HG02970 (cell line): ENCODE data around the gene CEPT1.
"Not testable (repeated sequence)": the region's sequence is repeated elsewhere in the genome, so short reads cannot be mapped to it uniquely, and the experiment has no call there.

ENCODE experiments used
- ATAC-seq: cut with Tn5 transposase; IDR thresholded peaks from one replicate; pipeline ENCODE4 v1.9.1; 2021; ENCODE audit warnings: mild to moderate bottlenecking, moderate library complexity, moderate number of reproducible peaks; ENCODE audit not compliant: unreplicated experiment, low FRiP score

Gene CEPT1

DNA sequence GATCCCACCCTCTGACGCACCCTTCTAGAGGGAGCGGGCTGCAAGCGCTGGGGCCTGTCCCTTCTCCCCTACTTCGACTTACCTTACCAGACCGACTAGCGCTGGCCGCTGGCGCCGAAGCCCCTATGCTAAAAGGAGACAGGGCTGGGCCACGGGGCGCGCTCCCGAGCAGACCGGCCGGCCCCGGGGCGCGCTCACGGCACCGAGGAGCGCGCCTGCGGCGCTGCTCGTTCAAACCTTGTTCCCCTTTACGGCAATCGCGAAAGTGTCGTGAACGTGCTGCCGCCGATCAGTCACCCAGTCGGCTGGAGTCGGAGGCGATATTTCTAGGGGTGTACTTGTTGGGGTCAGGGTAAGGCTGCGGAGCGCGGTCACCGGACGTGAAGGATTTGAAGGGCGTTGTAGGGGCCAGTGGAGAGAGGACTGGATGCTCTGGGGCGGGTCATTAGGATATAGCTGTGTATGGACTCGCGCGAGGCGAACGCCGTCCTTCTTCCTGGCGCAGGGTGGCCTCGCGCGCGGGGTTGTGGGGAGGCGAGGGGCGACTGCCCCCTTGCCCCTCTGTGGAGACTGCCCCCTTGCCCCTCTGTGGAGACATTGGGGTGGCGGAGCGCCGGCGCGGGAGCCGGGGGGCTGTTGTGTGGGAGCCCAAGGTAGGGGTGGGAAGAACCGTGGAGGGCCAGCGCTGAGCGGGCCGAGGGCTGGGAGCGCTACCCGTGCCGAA, at the start of gene CEPT1, which contains the start of gene DRAM2:
CEPT1 (plus strand) TSS at position 268 of the 724 bp plus-strand sequence. CDS start 7,492 bp downstream, outside the sequence.
DRAM2 (minus strand) TSS at position 138 of the 724 bp plus-strand sequence. CDS start 8,539 bp downstream, outside the sequence.
- ATAC-seq = peak; percentile 77

DNA sequence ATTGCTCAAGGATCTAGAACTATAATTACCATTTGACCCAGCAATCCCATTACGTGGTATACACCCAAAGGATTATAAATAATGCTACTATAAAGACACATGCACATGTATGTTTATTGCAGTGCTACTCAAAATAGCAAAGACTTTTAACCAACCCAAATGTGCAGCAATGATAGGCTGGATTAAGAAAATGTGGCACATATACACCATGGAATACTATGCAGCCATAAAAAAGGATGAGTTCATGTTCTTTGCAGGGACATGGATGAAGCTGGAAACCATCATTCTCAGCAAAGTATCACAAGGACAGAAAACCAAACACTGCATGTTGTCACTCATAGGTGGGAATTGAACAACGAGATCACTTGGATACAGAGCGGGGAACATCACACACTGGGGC, 44.6 kb upstream of the CEPT1 start:
- ATAC-seq = not testable (repeated sequence)

GRCh38 chr1:111097356-111098099, 42.5 kb upstream of the CEPT1 start:
- ATAC-seq = no peak

GRCh38 chr1:111099289-111099688, 40.7 kb upstream of the CEPT1 start:
- no peak for ATAC-seq

GRCh38 chr1:111101854-111102642, 38.0 kb upstream of the CEPT1 start:
- no peak for ATAC-seq

DNA sequence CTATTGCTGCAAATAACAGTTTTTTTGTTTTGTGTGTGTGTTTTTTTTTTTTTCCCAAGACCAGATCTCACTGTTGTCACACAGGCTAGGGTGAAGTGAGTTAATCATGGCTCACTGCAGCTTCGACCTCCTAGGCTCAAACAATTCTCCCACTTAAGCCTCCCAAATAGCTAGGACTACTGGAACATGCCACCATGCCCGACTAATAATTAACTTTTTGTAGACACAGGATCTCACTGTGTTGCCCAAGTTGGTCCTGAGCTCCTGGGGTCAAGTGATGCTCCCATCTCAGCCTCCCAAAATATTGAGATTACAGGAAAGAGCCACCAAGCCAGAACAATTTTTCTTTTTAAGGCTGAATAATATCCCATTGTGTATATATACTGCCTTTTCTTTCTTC, 35.0 kb upstream of the CEPT1 start:
- ATAC-seq = no peak

DNA sequence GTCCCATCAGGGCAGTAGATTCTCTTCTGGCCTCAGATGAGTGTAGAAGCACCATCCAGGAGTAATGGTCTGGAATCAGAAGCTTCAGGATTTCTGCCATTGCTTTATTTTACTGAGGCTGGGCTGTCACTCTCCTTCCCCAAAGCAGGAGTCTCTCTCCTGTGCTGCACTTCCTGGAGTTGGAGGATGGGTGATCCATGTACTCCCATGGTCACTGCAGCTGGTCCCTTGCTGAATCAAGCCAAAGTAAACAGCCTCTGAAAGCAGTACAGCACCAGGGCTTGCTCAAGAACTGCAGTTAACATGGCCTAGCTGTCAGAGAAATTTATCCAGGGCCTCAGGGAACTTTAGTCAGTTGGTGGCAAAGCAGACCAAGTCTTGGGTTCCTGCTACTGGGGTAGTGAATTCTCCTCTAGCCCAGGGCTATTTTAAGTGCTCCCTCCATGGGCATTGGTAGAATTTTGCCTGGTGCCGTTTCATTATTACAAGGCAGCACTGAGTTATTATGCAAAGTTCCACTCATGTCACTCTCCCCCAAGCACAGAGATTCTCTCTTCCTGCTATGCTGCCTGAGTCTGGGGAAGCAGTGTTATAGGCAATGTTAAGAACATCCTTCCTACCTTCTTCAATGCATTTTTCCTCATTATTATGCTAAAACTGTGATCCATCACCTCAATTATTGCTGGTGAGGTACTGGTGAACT, 29.7 kb upstream of the CEPT1 start:
- no peak for ATAC-seq

GRCh38 chr1:111116496-111116895, 23.5 kb upstream of the CEPT1 start:
- ATAC-seq = no peak

DNA sequence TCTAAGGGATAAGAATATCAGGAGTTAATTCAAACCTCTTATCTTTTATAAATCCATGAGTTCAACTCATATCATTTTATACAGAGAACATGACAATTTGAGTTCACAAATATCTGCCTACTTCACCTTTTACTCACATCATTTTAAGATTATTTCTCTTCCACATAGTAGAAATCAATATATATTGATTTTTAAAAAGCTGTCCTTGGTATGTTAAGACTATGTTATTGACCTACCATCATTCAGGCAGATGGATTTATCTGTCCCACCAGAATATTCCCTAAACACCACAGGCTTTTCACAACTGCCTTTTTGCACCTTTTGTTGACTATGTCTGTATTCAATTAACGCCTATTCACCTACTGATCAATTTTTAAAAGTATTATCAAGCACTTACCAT, 13.7 kb upstream of the CEPT1 start:
- no peak for ATAC-seq

GRCh38 chr1:111127923-111128643, 11.9 kb upstream of the CEPT1 start:
- ATAC-seq = peak; percentile 55

- no peak for ATAC-seq
Observed at GRCh38 chr1:111129376-111129775, 10.6 kb upstream of the CEPT1 start.

DNA sequence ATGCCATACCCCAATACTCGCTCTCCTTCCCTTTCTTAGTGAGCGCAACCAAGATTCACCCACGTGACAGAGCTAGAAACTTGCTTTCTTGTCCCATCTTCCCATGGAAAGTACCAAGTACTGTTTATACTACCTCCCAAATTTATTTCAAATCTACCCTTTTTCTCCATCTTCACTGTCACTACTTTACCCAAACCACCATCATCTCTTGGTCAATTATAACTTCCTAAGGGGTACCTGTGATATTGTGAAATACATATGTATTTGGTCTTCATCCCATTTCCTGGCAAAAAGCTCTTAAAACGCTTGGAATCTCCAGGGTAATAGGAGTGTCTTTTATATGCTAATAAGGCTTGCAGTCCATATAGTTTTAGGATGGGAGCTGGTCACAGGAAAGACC, 8.3 kb upstream of the CEPT1 start:
- no peak for ATAC-seq

DNA sequence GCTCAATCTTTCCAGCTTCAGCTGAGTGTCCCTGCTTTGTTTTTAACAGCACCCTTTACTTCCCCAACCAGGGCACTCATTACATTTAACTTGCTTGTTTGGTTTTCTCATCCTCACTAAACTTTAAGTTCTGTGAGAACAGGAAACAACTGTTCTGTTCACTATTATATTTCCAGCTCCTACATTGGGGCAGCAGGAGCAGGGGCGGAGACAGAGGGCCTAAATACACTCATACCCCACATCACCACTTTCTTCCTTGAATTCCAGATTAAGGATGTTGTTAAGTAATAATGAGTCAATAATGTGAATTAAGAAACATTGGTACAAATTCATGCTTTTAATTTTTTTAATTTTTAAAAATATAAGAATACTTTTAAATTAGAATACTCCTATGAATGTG, 6.2 kb upstream of the CEPT1 start:
- no peak for ATAC-seq

- peak; percentile 49 for ATAC-seq
Observed at GRCh38 chr1:111139324-111139955, 583 bp upstream of the CEPT1 start.

DNA sequence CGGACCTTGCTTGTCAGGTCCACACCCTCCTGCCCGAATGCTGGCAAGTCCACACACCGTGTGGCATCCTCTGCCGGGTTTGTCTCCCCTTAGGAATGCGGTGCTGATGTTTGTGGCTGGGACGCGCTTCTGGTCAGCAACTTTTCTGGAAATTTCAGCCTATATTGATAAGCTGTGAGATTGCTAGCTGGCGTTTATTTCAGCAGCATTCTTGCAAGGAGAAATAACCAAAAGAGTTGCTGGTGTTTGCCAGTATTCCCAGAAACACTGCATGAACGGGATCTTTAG, 601 bp downstream of the CEPT1 start:
- no peak for ATAC-seq

GRCh38 chr1:111141245-111142220, 1.5 kb downstream of the CEPT1 start:
- no peak for ATAC-seq

- no peak for ATAC-seq
Observed at GRCh38 chr1:111142356-111142975, 2.4 kb downstream of the CEPT1 start.

DNA sequence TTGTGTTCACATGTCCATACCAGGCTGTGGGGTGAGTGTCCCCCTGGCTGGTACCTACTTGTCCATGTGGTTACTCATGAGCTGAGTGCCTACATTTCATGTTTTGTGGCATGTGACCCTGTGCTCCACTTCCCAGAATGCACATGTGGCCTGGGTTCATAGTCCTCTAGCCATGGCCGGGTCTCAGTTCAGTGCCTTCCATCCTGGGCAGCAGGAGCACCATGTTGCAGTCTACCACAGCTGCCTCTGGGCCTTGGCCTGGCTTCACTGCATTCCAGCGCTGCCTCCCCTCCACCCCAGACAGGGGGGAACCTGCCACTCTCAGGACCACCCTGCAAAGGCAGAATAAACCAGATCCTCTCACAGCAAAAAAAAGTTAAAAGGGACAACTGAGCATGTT, 5.5 kb downstream of the CEPT1 start:
- ATAC-seq = no peak
